HepG2 (cell line): ENCODE measurements around the gene CCL19. TPM values are rescaled to one million over a fixed set of nuclear protein-coding genes. Genes with fewer than 3 reads are reported as not detected.

Experiments used
- AKAP8 ChIP-seq: sonication (generic); formaldehyde crosslinking; IDR thresholded peaks from 2 replicates; pipeline ENCODE4 v1.5.1; 2020; ENCODE audit warnings: mild to moderate bottlenecking, missing genetic modification reagents
- CEBPB ChIP-seq: IDR thresholded peaks from 2 replicates; pipeline ENCODE4 v1.6.1; 2011; ENCODE audit warnings: low read depth, low read length, improper control_type of control experiment, borderline replicate concordance
- CENPT ChIP-seq: sonication (generic); formaldehyde crosslinking; IDR thresholded peaks from 2 replicates; pipeline ENCODE4 v1.8.0; 2022; ENCODE audit warnings: low read depth, mild to moderate bottlenecking, moderate library complexity, missing genetic modification reagents
- GTF3A ChIP-seq: sonication (generic); formaldehyde crosslinking; conservative IDR thresholded peaks from 2 replicates; pipeline ENCODE4 v1.4.0; 2020; ENCODE audit warnings: mild to moderate bottlenecking, missing genetic modification reagents
- IRF9 ChIP-seq: sonication (generic); formaldehyde crosslinking; IDR thresholded peaks from 2 replicates; pipeline ENCODE4 v1.8.0; 2022; ENCODE audit warnings: missing genetic modification reagents, mild to moderate bottlenecking, borderline replicate concordance
- MED8 ChIP-seq: sonication (generic); formaldehyde crosslinking; IDR thresholded peaks from 2 replicates; pipeline ENCODE4 v1.8.1; 2023; ENCODE audit warnings: mild to moderate bottlenecking, missing genetic modification reagents; ENCODE audit not compliant: insufficient replicate concordance
- NR2C2 ChIP-seq: sonication (generic); formaldehyde crosslinking; IDR thresholded peaks from 2 replicates; pipeline ENCODE4 v1.4.0; 2020; ENCODE audit warnings: missing genetic modification reagents, mild to moderate bottlenecking, moderate library complexity, borderline replicate concordance
- NR2F1 ChIP-seq, 2 experiments: fragments of 450-650 bp in 1 of 2; formaldehyde crosslinking in 1 of 2; IDR thresholded peaks; 2 replicates each; pipeline versions ENCODE4 v1.5.0 to v1.6.1; 2016 to 2020; ENCODE audit warnings: mild to moderate bottlenecking in 1 of 2, missing compliant biosample characterization in 1 of 2, missing genetic modification reagents in 1 of 2, moderate library complexity in 1 of 2
- NRL ChIP-seq: sonication (generic); formaldehyde crosslinking; IDR thresholded peaks from 2 replicates; pipeline ENCODE4 v1.5.0; 2020; ENCODE audit warnings: missing genetic modification reagents, mild to moderate bottlenecking, moderate library complexity, borderline replicate concordance
- PHF21A ChIP-seq: sonication (generic); formaldehyde crosslinking; IDR thresholded peaks from 2 replicates; pipeline ENCODE4 v1.5.0; 2020; ENCODE audit warnings: mild to moderate bottlenecking, missing genetic modification reagents
- SIX1 ChIP-seq: sonication (generic); formaldehyde crosslinking; IDR thresholded peaks from 2 replicates; pipeline ENCODE4 v1.4.0; 2020; ENCODE audit warnings: missing genetic modification reagents, borderline replicate concordance
- SOX5 ChIP-seq: IDR thresholded peaks from 2 replicates; pipeline ENCODE4 v1.6.1; 2016; ENCODE audit warnings: borderline replicate concordance
- YEATS2 ChIP-seq: sonication (generic); formaldehyde crosslinking; IDR thresholded peaks from 2 replicates; pipeline ENCODE4 v1.4.0; 2020; ENCODE audit warnings: missing genetic modification reagents, borderline replicate concordance
- ZBTB3 ChIP-seq: sonication (generic); formaldehyde crosslinking; IDR thresholded peaks from 2 replicates; pipeline ENCODE4 v1.4.0; 2020; ENCODE audit warnings: low read depth, mild to moderate bottlenecking, moderate library complexity, missing genetic modification reagents, borderline replicate concordance
- ZEB1 ChIP-seq: IDR thresholded peaks from 2 replicates; pipeline ENCODE4 v1.6.1; 2012; ENCODE audit warnings: mild to moderate bottlenecking, low read depth, inconsistent platforms; ENCODE audit not compliant: insufficient replicate concordance
- ZNF337 ChIP-seq: sonication (generic); formaldehyde crosslinking; IDR thresholded peaks from 2 replicates; pipeline ENCODE4 v1.5.1; 2020; ENCODE audit warnings: missing genetic modification reagents, low read depth, mild to moderate bottlenecking, borderline replicate concordance
- ZNF383 ChIP-seq: sonication (generic); formaldehyde crosslinking; IDR thresholded peaks from 2 replicates; pipeline ENCODE4 v1.4.0; 2020; ENCODE audit warnings: missing genetic modification reagents, mild to moderate bottlenecking, borderline replicate concordance
- ZNF431 ChIP-seq: sonication (generic); formaldehyde crosslinking; IDR thresholded peaks from 2 replicates; pipeline ENCODE4 v1.9.0; 2022; ENCODE audit warnings: missing genetic modification reagents, low read depth, mild to moderate bottlenecking, borderline replicate concordance
- ZNF556 ChIP-seq: sonication (generic); formaldehyde crosslinking; IDR thresholded peaks from 2 replicates; pipeline ENCODE4 v1.4.0; 2020; ENCODE audit warnings: mild to moderate bottlenecking, missing genetic modification reagents, borderline replicate concordance
- ZNF614 ChIP-seq: IDR thresholded peaks from 2 replicates; pipeline ENCODE4 v1.6.1; 2018; ENCODE audit warnings: missing biosample characterization, missing genetic modification reagents, inconsistent platforms, borderline replicate concordance
- ZNF652 ChIP-seq: IDR thresholded peaks from 2 replicates; pipeline ENCODE4 v1.6.1; 2016; ENCODE audit warnings: low read depth, borderline replicate concordance
- ZSCAN22 ChIP-seq: sonication (generic); formaldehyde crosslinking; IDR thresholded peaks from 2 replicates; pipeline ENCODE4 v1.4.0; 2020; ENCODE audit warnings: mild to moderate bottlenecking, missing genetic modification reagents
- ZSCAN9 ChIP-seq: IDR thresholded peaks from 2 replicates; pipeline ENCODE4 v1.6.1; 2016; ENCODE audit warnings: borderline replicate concordance
- polyA plus RNA-seq, 8 experiments: library from polyadenylated mRNA; depleted of rRNA in 3 of 8; stranded (reverse) in 7 of 8; unstranded in 1 of 8; fragments of >200 nt; fragmentation: Illumina TruSeq in 4 of 8; extraction: Trizol in 4 of 8; gene quantifications; 2 replicates each; pipeline versions ENCODE4 v1.2.1 to v1.2.3, GENCODE V29; 2011 to 2016; ENCODE audit warnings: low read depth in 4 of 8, missing spikeins in 1 of 8, mixed read lengths in 1 of 8; ENCODE audit not compliant: insufficient read depth in 1 of 8
- total RNA-seq, 5 experiments: library from RNA; depleted of rRNA; stranded (reverse); fragments of >200 nt; fragmentation: Illumina TruSeq; extraction: Trizol; gene quantifications; 2 replicates each; pipeline ENCODE4 v1.2.3, GENCODE V29; 2016; ENCODE audit warnings: low read depth in 1 of 5
- TF ChIP-seq, protein P1 (sequence below): sonication (generic); formaldehyde crosslinking; IDR thresholded peaks from 2 replicates; pipeline ENCODE4 v1.4.0; 2020; ENCODE audit warnings: missing genetic modification reagents, borderline replicate concordance
- TF ChIP-seq, protein P2 (sequence below): sonication (generic); formaldehyde crosslinking; conservative IDR thresholded peaks from 2 replicates; pipeline ENCODE4 v1.4.0; 2020; ENCODE audit warnings: missing genetic modification reagents
- TF ChIP-seq, protein P3 (sequence below): sonication (generic); formaldehyde crosslinking; IDR thresholded peaks from 2 replicates; pipeline ENCODE4 v1.4.0; 2020; ENCODE audit warnings: missing genetic modification reagents

The CCL19 gene
- total and polyA plus RNA-seq, 2 of the 13 experiments (the other 11 are each of a cell fraction or from before 2014, with no cell fraction given): not detected

GRCh38 chr9:34644766-34645314 lies 46.2 kb downstream of the CCL19 start (continued):
- TF ChIP-seq IRF9 (CRISPR knock-in tag) (no peak), ZSCAN22 (0 out of 2 replicates have a peak, but pooled peaks have one; percentile 77), ZBTB3 (CRISPR knock-in tag) (0 out of 2 replicates have a peak, but pooled peaks have one; percentile 45), ZSCAN9 (no peak), NRL (CRISPR knock-in tag) (no peak), SIX1 (no peak), AKAP8 (CRISPR knock-in tag) (no peak), GTF3A (CRISPR knock-in tag) (no peak), ZNF383 (CRISPR knock-in tag) (no peak), ZEB1 (peak; percentile 56), CENPT (CRISPR knock-in tag) (no peak), ZNF431 (CRISPR knock-in tag) (no peak), MED8 (CRISPR knock-in tag) (no peak), NR2C2 (CRISPR knock-in tag) (peak; percentile 92), ZNF614 (no peak; the same call in 1 of the 2 replicates), CEBPB (peak; percentile 97), ZNF337 (peak; percentile 55; the same call in 1 of the 2 replicates), ZNF556 (CRISPR knock-in tag) (peak; percentile 77; the same call in 1 of the 2 replicates), SOX5 (CRISPR knock-in tag) (peak; percentile 60; the same call in 1 of the 2 replicates), PHF21A (CRISPR knock-in tag) (0 out of 2 replicates have a peak, but pooled peaks have one; percentile 53), NR2F1 (CRISPR knock-in tag; IDR thresholded peaks at IDR 0.05) (peak; percentile 73 to 86), ZNF652 (CRISPR knock-in tag) (no peak), YEATS2 (0 out of 2 replicates have a peak, but pooled peaks have one; percentile 29)
- TF ChIP-seq, protein P1, sequence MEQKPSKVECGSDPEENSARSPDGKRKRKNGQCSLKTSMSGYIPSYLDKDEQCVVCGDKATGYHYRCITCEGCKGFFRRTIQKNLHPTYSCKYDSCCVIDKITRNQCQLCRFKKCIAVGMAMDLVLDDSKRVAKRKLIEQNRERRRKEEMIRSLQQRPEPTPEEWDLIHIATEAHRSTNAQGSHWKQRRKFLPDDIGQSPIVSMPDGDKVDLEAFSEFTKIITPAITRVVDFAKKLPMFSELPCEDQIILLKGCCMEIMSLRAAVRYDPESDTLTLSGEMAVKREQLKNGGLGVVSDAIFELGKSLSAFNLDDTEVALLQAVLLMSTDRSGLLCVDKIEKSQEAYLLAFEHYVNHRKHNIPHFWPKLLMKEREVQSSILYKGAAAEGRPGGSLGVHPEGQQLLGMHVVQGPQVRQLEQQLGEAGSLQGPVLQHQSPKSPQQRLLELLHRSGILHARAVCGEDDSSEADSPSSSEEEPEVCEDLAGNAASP (CRISPR knock-in tag): peak; percentile 55; the same call in 1 of the 2 replicates
- TF ChIP-seq, protein P2, sequence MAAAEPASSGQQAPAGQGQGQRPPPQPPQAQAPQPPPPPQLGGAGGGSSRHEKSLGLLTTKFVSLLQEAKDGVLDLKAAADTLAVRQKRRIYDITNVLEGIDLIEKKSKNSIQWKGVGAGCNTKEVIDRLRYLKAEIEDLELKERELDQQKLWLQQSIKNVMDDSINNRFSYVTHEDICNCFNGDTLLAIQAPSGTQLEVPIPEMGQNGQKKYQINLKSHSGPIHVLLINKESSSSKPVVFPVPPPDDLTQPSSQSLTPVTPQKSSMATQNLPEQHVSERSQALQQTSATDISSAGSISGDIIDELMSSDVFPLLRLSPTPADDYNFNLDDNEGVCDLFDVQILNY: no peak
- TF ChIP-seq, protein P3, sequence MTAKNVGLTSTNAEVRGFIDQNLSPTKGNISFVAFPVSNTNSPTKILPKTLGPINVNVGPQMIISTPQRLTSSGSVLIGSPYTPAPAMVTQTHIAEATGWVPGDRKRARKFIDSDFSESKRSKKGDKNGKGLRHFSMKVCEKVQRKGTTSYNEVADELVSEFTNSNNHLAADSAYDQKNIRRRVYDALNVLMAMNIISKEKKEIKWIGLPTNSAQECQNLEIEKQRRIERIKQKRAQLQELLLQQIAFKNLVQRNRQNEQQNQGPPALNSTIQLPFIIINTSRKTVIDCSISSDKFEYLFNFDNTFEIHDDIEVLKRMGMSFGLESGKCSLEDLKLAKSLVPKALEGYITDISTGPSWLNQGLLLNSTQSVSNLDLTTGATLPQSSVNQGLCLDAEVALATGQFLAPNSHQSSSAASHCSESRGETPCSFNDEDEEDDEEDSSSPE (CRISPR knock-in tag): no peak
